ENCODE measurements around the gene ZNF525. TPM values are rescaled to one million over a fixed set of nuclear protein-coding genes. Genes with fewer than 3 reads are reported as not detected.

The ZNF525 gene
- total RNA-seq, 1 experiment from 2014 or later = 37.7 TPM

- H3K27ac ChIP-seq (ENCODE audit: insufficient read length, low read depth, low read length) = peak overlapping the region; percentile 67
- H4K91ac ChIP-seq (ENCODE audit: insufficient read length, low read depth, low read length) = no peak overlapping the region
- no peak overlapping the region for H2AFZ ChIP-seq (ENCODE audit: low read length)
- no peak overlapping the region for H3K4ac ChIP-seq (ENCODE audit: low read depth, low read length)
- H2BK15ac ChIP-seq (ENCODE audit: low read depth, low read length) = no peak overlapping the region
- H3K23me2 ChIP-seq (ENCODE audit: insufficient read length, low read depth, low read length, poor library complexity, severe bottlenecking) = no peaks in the 10 kb centered on the region
- Mint-ChIP-seq H3K27me3 (ENCODE audit: low read depth) (no peaks in the 10 kb centered on the region), H3K4me1 (peaks cover 4 to 21% of the 10 kb centered on the region in 2 experiments; a peak in 3 of 4 replicates), H3K27ac (peak overlapping the region in 2 of 3 experiments; percentile 66 to 78; a peak in 5 of 7 replicates), H3K36me3 (ENCODE audit: insufficient read depth in 1 of 3, low read depth in 3 of 3) (peaks cover 64 to 75% (median 74%) of the 10 kb centered on the region in 3 experiments), H3K4me3 (peak overlapping the region in 1 of 2 experiments; percentile 64; a peak in 3 of 5 replicates), H3K9me3 (peaks cover 2 to 12% of the 10 kb centered on the region in 2 experiments; a peak in 4 of 5 replicates)
- H3K4me2 ChIP-seq (ENCODE audit: insufficient read depth, insufficient read length, low read length) = no peak overlapping the region
- H3K18ac ChIP-seq (ENCODE audit: insufficient read length, low read depth, low read length) = no peak overlapping the region
- no peaks in the 10 kb centered on the region for H3K27me3 ChIP-seq (ENCODE audit: insufficient read depth, low read length)
- H3K9ac ChIP-seq (ENCODE audit: extremely low read depth, insufficient read length, low read length) = no peak overlapping the region
- H2BK20ac ChIP-seq (ENCODE audit: low read depth, low read length, poor library complexity, severe bottlenecking) = no peak overlapping the region
- no peak overlapping the region for H2BK5ac ChIP-seq (ENCODE audit: insufficient read length, low read length)
- H3T11ph ChIP-seq (ENCODE audit: low read length) = no peak overlapping the region
- no peak overlapping the region for H2AK5ac ChIP-seq (ENCODE audit: insufficient read length, low read length)
- H4K20me1 ChIP-seq (ENCODE audit: control insufficient read depth, insufficient read depth, insufficient read length) = no peaks in the 10 kb centered on the region
- H3K56ac ChIP-seq (ENCODE audit: insufficient read length, low read depth, low read length) = no peak overlapping the region
- no peak overlapping the region for H4K8ac ChIP-seq (replicated peaks; ENCODE audit: insufficient read length, low read depth, low read length)
- no CpG with 5 or more reads among the region's 3 CpGs for WGBS (ENCODE audit: extremely low coverage, insufficient read length, low lambda C conversion rate)
- H3K79me2 ChIP-seq (ENCODE audit: insufficient read depth, low read length) = peaks cover 1% of the 10 kb centered on the region; the same call in 1 of the 2 replicates
- no peaks in the 10 kb centered on the region for H3K9me3 ChIP-seq (ENCODE audit: control insufficient read depth, low read depth, low read length)
- TF ChIP-seq CTCF (conservative IDR thresholded peaks at IDR 0.05) = no peak
- no peak overlapping the region for H3K14ac ChIP-seq (ENCODE audit: insufficient read depth, low read length)
- no peak overlapping the region for H4K5ac ChIP-seq (ENCODE audit: insufficient read length, low read depth, low read length)
- no peak overlapping the region for H3K23ac ChIP-seq (ENCODE audit: insufficient read length, low read depth, low read length)
- H2BK120ac ChIP-seq (ENCODE audit: low read depth, low read length, poor library complexity, severe bottlenecking) = no peak overlapping the region
- H2BK12ac ChIP-seq (ENCODE audit: insufficient read length, low read depth, low read length) = no peak overlapping the region
- H3K79me1 ChIP-seq (ENCODE audit: insufficient read depth, low read depth, low read length, poor library complexity, severe bottlenecking) = peaks cover 2% of the 10 kb centered on the region
- no peak for DNase-seq
- no peaks in the 10 kb centered on the region; the same call in 1 of the 2 replicates for H3K4me1 ChIP-seq (ENCODE audit: insufficient read depth, low read length)
Observed at GRCh38 chr19:53374288-53374687, 8.8 kb downstream of the ZNF525 start.
